Activated naive CD8-positive, alpha-beta T cell treated with anti-CD3 and anti-CD28 coated beads, Interleukin-2, amount 10 ng/mL, durations not matched to agents 7 days and 5 days (primary cell): ENCODE data around the gene UBAC2. TPM values are rescaled to one million over a fixed set of nuclear protein-coding genes. Genes with fewer than 3 reads are reported as not detected.

Source experiments
- ATAC-seq: fragments of 150-1000 bp; cut with Tn5 transposase; one replicate; pipeline ENCODE4 v1.10.0; 2021; ENCODE audit warnings: low read depth, moderate library complexity
- POLR2A ChIA-PET: fragments of 350-600 bp; sonication (Branson Sonifier 250); formaldehyde crosslinking; loops from one replicate; lab custom pipeline; 2021; ENCODE audit warnings: antibody characterized with exemption; lab: Charles Lee
- DNase-seq: peaks from one replicate; pipeline ENCODE4 v3.0.0; 2021
- H3K27ac Mint-ChIP-seq: one replicate; pipeline ENCODE4 v1.8.0; 2022; ENCODE audit warnings: mild to moderate bottlenecking, mixed read lengths
- H3K27me3 Mint-ChIP-seq: one replicate; pipeline ENCODE4 v1.8.0; 2022; ENCODE audit warnings: mild to moderate bottlenecking, moderate library complexity, mixed read lengths
- H3K36me3 Mint-ChIP-seq: one replicate; pipeline ENCODE4 v1.8.0; 2021; ENCODE audit warnings: mild to moderate bottlenecking, mixed read lengths
- H3K4me1 Mint-ChIP-seq: one replicate; pipeline ENCODE4 v1.8.0; 2021; ENCODE audit warnings: mixed read lengths
- H3K4me3 Mint-ChIP-seq: one replicate; pipeline ENCODE4 v1.8.0; 2022; ENCODE audit warnings: mild to moderate bottlenecking, moderate library complexity, mixed read lengths
- H3K9me3 Mint-ChIP-seq: one replicate; pipeline ENCODE4 v1.8.0; 2021; ENCODE audit warnings: mixed read lengths
- total RNA-seq, 2 experiments: library from RNA; stranded (reverse); gene quantifications; one replicate each; pipeline ENCODE4 v1.2.3, GENCODE V29; 2021

UBAC2 gene
- total RNA-seq, 2 experiments from 2014 or later, result 79.1 to 80.8 TPM

DNA sequence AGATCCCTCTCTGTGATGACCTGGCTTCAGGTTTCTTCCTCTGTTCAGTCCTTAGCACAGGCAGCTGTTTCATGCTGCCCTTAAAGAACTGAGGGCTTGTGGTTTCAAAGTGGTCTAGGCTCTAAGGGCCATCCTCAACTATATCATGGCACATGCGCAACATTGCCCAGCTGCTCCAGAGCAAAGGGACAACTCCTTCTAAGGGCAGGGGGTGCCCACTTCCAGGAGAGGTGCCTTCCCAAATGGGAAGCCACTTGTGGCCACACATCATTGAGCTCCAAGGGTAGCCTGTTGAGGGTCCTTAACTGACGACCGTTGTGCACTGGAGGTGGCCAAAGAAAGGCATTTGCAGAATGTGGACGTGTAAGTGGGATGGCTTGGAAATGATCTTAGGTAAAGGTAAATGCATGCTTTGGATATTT lies 99.3 kb downstream of the UBAC2 start:
- no peak overlapping the region for H3K4me3 Mint-ChIP-seq
- no peak for DNase-seq
- H3K4me1 Mint-ChIP-seq, result peaks cover 53% of the 10 kb centered on the region
- H3K27ac Mint-ChIP-seq, result no peak overlapping the region
- no peaks in the 10 kb centered on the region for H3K27me3 Mint-ChIP-seq
- no peak for ATAC-seq
- no peaks in the 10 kb centered on the region for H3K9me3 Mint-ChIP-seq
- H3K36me3 Mint-ChIP-seq, result peaks cover 26% of the 10 kb centered on the region
- POLR2A ChIA-PET, result no interaction called here

DNA sequence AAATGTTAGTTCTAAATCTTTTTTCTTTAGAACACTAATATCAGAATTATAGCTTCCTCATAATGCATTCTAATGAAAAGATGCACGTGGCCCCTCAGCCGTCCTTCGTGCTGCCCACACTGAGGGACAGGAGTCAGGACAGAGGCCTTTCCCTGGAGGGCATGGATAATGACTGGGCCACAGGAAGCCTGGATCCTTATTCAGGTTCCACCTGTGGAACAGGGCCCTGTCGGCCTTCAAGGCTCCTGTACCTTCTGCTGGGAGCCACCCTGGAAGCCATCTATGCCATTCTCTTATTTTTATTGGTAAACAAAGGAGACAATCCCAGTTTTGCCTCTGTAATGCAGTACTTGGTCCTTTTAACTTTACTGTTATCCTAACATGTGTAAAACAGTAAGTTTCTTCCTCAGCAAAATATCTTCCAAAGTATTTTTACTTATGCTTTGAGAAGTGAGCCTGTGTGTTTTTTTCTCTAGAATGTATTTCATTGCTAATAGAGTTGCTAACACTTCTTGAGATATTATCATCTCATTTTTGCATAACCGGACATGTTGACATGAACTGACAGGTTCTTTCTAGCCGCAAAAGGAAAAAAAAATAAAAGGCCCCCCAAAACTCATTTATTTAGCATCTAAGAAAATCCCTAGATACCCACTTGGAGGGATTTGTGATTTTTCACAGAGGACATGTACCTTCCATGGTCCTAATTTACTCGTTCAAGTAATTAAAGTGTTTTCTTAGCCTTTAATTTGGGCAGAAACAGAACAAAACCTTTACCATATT lies 100.6 kb downstream of the UBAC2 start:
- POLR2A ChIA-PET, result interaction anchor here (1.0 kb wide), 1 partner anchor 27 kb away, joined by 3 read pairs; no protein-coding TSS in a partner anchor
- Mint-ChIP-seq H3K36me3 (peaks cover 24% of the 10 kb centered on the region), H3K9me3 (no peaks in the 10 kb centered on the region), H3K4me3 (no peak overlapping the region), H3K27ac (no peak overlapping the region), H3K27me3 (no peaks in the 10 kb centered on the region), H3K4me1 (peaks cover 48% of the 10 kb centered on the region)
- ATAC-seq (no peak), DNase-seq (no peak)

DNA sequence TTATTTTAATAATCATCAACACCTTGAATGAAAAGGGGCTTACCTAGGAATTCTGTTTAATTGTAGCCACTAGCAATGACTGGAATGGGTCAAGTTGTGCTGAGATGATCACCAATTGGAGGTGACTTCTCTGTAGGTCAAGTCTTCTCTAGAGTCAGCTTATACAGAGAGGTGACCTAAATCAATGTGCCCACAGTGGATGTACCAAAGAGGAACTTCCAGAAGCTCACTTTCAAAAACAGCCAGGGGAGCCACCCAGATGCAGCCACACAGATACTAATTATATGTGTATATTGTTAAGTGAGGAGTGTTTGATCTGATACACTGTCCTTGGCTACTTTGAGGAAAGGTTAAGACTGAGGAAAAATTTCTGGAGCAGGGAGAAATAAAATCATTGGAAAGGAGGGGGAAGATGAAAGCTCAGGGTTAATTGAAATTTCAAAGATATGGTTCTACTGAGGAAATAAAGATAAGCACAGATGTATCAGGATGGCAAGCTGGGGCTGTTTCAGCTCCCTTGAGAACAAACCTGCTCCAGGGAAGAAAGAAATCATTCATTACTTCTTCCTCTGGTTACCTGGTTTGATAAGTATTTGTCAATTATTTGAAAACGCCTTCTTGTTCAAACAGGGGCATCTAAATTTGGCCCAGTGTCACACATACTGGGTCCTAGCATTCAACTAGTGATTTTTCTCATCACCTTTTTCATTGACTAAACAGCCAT lies 101.4 kb downstream of the UBAC2 start:
- Mint-ChIP-seq H3K36me3 (peaks cover 27% of the 10 kb centered on the region), H3K4me1 (peaks cover 47% of the 10 kb centered on the region), H3K27ac (peak overlapping the region; percentile 13), H3K4me3 (no peak overlapping the region), H3K27me3 (no peaks in the 10 kb centered on the region), H3K9me3 (no peaks in the 10 kb centered on the region)
- no peak for ATAC-seq
- no peak for DNase-seq
- POLR2A ChIA-PET, result interaction anchor here (0.6 to 1.0 kb wide), 2 partner anchors 28 to 165 kb away, joined by 3 read pairs; no protein-coding TSS in a partner anchor

DNA sequence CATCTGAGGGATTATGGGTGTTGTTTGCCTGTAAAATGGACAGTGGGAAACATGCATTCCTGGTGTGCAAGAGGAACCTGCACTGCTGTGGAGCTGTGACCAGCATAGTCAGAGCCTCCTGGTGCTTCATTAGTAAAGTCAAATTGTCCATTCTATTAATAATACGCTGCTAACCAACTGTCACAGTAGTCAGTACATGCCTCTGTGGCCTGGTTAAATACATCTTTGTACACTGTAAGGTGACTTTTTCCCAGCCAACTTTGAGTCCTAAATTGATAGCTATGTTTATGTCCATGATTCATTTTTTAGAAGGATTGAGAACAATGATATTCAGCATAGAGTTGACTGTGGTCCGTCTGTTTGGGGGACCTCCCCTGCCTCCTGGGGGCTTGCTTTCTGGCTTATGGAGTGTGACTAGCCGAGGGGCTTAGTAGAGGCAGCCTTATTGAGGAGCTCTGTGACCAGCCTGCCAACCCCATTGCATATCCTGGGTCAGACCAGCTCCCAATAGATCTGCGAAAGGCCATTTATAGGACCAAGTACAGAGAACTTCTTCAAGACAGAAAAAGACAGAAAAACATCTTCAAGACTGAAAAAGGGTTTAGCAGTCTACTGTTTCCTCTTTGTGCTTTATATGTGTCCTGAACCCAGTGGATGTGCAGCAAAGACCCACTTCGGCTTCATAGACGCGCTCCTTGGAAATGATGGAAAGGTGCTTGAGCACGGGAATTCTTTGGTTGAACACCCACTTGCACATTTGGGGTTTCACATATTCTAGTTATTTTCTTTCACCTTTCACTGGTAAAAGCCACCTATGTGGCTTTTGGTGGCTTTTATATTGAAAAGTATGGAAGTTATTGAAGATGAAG lies 102.2 kb downstream of the UBAC2 start:
- no peak for DNase-seq
- Mint-ChIP-seq H3K27ac (no peak overlapping the region), H3K36me3 (peaks cover 26% of the 10 kb centered on the region), H3K4me1 (peaks cover 47% of the 10 kb centered on the region), H3K27me3 (no peaks in the 10 kb centered on the region), H3K4me3 (no peak overlapping the region), H3K9me3 (no peaks in the 10 kb centered on the region)
- POLR2A ChIA-PET, result interaction anchor here (0.6 to 1.0 kb wide), 2 partner anchors 29 to 165 kb away, joined by 3 read pairs; no protein-coding TSS in a partner anchor
- no peak for ATAC-seq

DNA sequence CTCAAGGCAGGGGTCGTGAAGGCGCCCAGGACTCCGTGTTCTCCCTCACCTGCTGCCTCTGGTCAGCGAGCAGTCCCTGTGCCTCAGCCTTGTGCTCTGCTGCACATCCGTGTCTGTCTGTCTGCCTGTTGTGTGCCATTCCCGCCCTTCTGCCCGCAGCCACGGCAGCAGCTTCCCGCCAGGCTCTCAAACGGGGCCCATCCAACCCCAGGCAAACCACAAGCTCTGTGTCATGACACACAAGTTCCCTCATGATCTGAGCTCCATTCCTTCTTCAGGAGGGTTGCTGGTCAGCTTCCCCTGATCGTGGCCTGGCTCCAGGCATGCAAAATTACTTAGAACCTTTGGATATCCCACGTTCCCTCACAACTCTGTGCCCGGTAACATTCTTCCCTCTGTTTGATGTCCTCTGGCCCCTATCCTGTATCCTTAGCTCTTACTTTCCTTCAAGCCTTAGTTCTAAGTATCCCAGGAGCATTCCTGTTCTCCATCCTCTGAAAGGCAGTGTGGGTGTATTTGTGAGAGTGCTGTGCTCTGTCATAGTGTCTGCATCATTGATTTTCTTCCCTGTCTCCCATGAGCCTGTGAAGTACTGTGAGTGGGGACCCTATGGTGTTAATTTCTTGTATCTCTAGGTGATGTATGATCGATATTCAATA lies 103.3 kb downstream of the UBAC2 start:
- peak overlapping the region; percentile 37 for H3K4me3 Mint-ChIP-seq
- no peaks in the 10 kb centered on the region for H3K27me3 Mint-ChIP-seq
- DNase-seq (no peak), ATAC-seq (no peak)
- POLR2A ChIA-PET, result no interaction called here
- H3K36me3 Mint-ChIP-seq, result peaks cover 35% of the 10 kb centered on the region
- peak overlapping the region; percentile 50 for H3K27ac Mint-ChIP-seq
- H3K9me3 Mint-ChIP-seq, result no peaks in the 10 kb centered on the region
- peaks cover 51% of the 10 kb centered on the region for H3K4me1 Mint-ChIP-seq

DNA sequence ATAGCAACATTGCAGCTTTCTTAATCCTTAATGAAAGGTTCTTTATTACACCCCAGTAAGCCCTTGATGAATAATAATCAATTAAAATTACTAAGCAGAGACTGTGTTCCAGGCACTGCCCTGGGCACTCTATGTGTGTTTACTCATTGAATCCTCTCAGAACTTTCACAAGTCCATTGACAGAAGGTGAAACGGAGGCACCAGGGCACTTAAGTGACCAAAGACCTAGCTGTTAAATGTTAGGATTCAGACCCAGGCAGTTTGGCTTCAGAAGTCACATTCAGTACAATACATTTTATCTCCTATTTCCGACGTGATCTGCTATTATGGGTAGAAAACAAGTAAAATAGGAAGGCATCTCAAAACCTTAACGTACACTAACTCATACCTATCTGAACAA lies 103.9 kb downstream of the UBAC2 start:
- peak overlapping the region; percentile 35 for H3K27ac Mint-ChIP-seq
- H3K4me1 Mint-ChIP-seq, result peaks cover 49% of the 10 kb centered on the region
- no peaks in the 10 kb centered on the region for H3K27me3 Mint-ChIP-seq
- ATAC-seq (no peak), DNase-seq (no peak)
- H3K9me3 Mint-ChIP-seq, result no peaks in the 10 kb centered on the region
- H3K4me3 Mint-ChIP-seq, result peak overlapping the region; percentile 23
- POLR2A ChIA-PET, result no interaction called here
- H3K36me3 Mint-ChIP-seq, result peaks cover 37% of the 10 kb centered on the region

DNA sequence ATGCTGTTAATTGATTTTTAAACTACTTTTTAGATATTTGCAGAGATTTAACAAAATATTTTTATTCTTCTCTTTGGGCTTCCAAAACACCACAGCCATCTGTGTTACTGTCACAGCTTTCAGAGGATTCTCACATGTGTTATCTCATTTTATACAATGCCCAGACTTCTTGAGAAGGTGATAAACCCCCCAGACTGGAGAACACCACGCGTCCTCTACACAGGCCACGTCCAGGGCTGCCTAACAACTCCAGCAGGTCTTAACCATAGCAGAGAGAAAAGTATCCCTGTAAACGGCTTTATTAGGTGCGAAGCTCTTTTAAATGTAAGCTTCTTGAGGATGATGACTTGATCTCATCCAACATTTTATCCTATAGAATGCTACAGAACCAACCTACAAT lies 104.5 kb downstream of the UBAC2 start:
- Mint-ChIP-seq H3K36me3 (peaks cover 40% of the 10 kb centered on the region), H3K27me3 (no peaks in the 10 kb centered on the region), H3K4me1 (peaks cover 53% of the 10 kb centered on the region), H3K9me3 (no peaks in the 10 kb centered on the region), H3K27ac (no peak overlapping the region), H3K4me3 (no peak overlapping the region)
- ATAC-seq (no peak), DNase-seq (no peak)
- POLR2A ChIA-PET, result no interaction called here

DNA sequence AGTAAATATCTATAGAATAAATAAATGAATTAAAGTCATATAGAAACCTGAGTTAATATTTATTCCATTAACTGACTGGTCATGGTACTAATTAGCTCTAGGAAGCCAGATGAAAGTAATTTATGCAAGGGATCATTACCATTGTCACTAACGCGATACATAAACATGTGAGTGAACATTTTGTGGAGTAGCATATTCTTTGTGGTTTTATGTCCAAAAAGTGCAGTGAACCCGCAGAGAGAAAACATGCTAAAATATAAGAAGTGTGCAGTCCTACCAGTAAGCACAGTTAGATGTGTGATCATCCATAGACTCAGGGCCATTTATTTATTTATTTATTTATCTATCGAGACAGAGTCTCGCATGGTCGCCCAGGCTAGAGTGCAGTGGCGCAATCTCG lies 104.9 kb downstream of the UBAC2 start:
- ATAC-seq (no peak), DNase-seq (no peak)
- POLR2A ChIA-PET, result no interaction called here
- Mint-ChIP-seq H3K27me3 (no peaks in the 10 kb centered on the region), H3K27ac (no peak overlapping the region), H3K4me3 (no peak overlapping the region), H3K36me3 (peaks cover 40% of the 10 kb centered on the region), H3K4me1 (peaks cover 52% of the 10 kb centered on the region), H3K9me3 (no peaks in the 10 kb centered on the region)

DNA sequence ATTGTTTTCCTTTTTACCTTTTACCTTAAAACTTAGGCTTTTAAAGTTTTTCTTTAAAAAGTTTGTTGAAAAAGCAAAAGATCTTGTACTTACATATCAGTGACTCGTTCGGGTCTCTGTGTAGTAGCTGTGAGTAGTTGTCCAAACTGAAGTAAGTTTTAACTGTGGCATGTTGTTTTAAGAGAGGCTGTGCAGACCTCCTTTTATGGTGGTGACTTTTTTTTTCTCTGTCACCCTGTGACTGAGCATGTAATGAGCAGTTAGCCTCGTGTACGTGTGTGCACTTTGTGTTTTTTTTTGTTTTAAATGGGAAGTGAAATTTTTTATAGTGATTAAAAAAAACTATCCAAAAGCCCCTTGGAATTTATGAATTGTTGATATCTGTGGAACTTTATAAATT lies 106.6 kb downstream of the UBAC2 start, which contains the start of gene GPR183:
Gene GPR183 (minus strand): TSS at position 153 of the 400 bp plus-strand sequence. CDS start 11,254 bp downstream, outside the sequence.
- no peaks in the 10 kb centered on the region for H3K27me3 Mint-ChIP-seq
- ATAC-seq (peak; percentile 87), DNase-seq (no peak)
- no peaks in the 10 kb centered on the region for H3K9me3 Mint-ChIP-seq
- H3K27ac Mint-ChIP-seq, result peak within 1 kb of the TSS; percentile 83
- H3K36me3 Mint-ChIP-seq, result peaks cover 44% of the 10 kb centered on the region
- peak within 1 kb of the TSS; percentile 74 for H3K4me3 Mint-ChIP-seq
- POLR2A ChIA-PET, result interaction anchor here (1.1 to 1.6 kb wide), 2 partner anchors 32 to 46 kb away, joined by 3 read pairs; no protein-coding TSS in a partner anchor
- H3K4me1 Mint-ChIP-seq, result peaks cover 57% of the 10 kb centered on the region

DNA sequence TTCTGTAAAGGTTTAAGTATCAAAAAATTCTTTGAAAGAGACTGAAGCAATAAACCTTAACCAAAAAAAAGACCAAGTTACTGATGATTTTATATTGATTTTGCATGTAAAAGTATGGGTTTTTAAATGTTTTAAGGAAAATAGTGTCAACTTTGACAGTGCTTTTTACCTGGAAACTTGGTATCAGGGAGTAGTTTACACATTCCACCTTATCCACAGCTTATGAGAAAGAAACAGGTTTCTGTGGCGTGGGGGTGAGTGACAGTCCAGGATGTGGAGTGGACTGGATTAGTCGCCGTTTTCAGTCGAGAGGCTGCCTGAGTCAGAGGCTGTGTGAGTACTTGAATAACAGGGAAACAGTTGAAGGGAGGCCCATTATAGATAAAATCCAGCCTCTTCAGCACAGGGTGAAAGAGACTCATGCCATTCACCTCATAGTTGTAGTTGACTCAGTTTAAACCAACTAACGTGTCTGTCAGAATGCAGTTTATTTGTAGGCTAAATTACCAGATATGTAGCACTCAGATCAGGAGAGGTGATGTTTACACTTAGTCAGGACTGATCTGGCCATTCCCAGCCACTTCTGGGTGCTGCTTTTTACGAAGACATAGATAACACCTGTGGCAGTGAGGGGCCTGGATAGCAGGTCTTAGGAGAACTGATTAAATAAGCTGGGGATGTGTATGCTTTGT lies 107.1 kb downstream of the UBAC2 start:
- peaks cover 60% of the 10 kb centered on the region for H3K4me1 Mint-ChIP-seq
- no peaks in the 10 kb centered on the region for H3K9me3 Mint-ChIP-seq
- peak overlapping the region; percentile 74 for H3K4me3 Mint-ChIP-seq
- no peak for DNase-seq
- peak overlapping the region; percentile 83 for H3K27ac Mint-ChIP-seq
- POLR2A ChIA-PET, result interaction anchor here (1.6 to 2.0 kb wide), 2 partner anchors 12 to 46 kb away, joined by 3 to 5 read pairs; no protein-coding TSS in a partner anchor
- peak; percentile 68 for ATAC-seq
- peaks cover 48% of the 10 kb centered on the region for H3K36me3 Mint-ChIP-seq
- H3K27me3 Mint-ChIP-seq, result no peaks in the 10 kb centered on the region

DNA sequence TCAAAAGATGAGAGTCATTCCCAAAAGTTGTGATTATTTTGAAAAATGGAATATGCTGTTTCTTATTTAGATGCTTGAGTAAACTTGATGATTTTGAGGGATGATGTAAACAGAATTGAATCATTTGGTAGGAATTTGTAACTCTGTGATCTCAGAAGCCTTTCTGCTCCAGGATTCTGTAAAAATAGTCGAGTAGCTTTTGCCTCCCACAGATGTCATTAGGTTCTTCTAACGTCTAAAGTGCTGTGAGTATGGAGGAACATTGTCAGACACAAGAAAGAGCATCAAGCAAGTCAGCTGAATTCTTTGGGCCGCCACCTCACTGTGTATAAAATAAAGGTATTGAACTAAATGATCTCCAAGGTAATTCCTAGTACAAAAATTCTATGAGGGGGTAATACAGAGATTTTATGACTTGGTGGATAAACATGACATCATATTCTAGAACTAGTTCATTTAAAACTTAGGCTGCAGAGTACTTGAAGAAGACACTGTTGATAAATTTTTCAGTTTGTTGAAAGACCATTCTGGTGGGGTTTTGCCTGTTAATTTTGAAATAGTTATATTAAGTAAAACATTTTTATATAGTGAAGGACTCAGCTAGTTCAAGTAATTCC lies 107.9 kb downstream of the UBAC2 start:
- POLR2A ChIA-PET, result interaction anchor here (0.6 to 2.0 kb wide), 2 partner anchors 12 to 113 kb away, joined by 4 to 5 read pairs; no protein-coding TSS in a partner anchor
- peaks cover 60% of the 10 kb centered on the region for H3K4me1 Mint-ChIP-seq
- ATAC-seq (no peak), DNase-seq (no peak)
- H3K27ac Mint-ChIP-seq, result peak overlapping the region; percentile 83
- H3K9me3 Mint-ChIP-seq, result no peaks in the 10 kb centered on the region
- H3K36me3 Mint-ChIP-seq, result peaks cover 50% of the 10 kb centered on the region
- H3K27me3 Mint-ChIP-seq, result no peaks in the 10 kb centered on the region
- no peak overlapping the region for H3K4me3 Mint-ChIP-seq
